GM10248 (cell line): ENCODE results near the gene PBXIP1.

Experiments used
- CTCF ChIA-PET: fragments of 300-600 bp; sonication (Branson Sonifier 250); formaldehyde crosslinking; extraction: SDS; loops from one replicate; lab custom pipeline; 2021; ENCODE audit warnings: antibody characterized with exemption; lab: Yijun Ruan, JAX
- POLR2A ChIA-PET: fragments of 350-650 bp; sonication (Branson Sonifier 250); formaldehyde crosslinking; extraction: SDS; loops from one replicate; lab custom pipeline; 2020; ENCODE audit warnings: antibody characterized with exemption; lab: Yijun Ruan, JAX
- DNase-seq: peaks from one replicate; pipeline ENCODE4 v3.0.0; 2012; ENCODE audit errors: extremely low spot score
- TF ChIP-seq, protein P1 (sequence below): IDR thresholded peaks from 2 replicates; pipeline ENCODE4 v1.5.1; 2012; ENCODE audit warnings: mild to moderate bottlenecking, low read depth; ENCODE audit errors: extremely low read depth, missing control alignments, control extremely low read depth

The PBXIP1 gene

DNA sequence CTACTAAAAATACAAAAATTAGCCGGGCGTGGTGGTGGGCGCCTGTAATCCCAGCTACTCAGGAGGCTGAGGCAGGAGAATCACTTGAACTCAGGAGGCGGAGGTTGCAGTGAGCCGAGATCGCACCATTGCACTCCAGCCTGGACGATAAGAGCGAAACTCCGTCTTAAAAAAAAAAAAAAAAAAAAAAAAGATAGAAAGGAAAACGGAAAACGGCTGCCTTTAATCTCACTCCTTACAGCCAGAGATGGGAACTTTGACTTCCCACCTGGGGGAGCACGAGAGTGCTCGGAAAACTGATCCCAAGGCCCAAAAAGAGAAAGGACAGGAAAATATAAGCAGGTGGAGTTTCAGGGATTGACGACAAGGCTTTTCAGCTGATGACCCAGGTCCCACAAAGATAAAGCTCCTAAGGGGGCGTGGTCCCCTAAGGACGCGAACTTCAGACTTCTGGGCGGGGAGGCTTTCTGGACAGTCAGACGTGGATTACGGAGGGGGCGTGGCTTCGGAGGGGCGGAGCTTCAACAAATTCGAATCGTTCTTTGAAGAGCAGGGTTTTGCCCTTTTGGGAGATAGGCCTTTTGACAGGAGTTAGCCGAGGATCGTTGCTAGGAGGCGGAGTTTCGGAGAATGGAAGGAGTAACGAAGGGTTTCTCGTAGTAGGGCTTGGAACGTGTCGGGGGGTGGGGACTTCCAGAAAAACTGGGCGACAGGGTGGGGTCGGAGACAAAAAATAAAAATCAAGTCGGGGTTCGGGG, 17.6 kb upstream of the PBXIP1 start:
- ChIA-PET CTCF (interaction anchor here (0.7 to 5.3 kb wide), 13 partner anchors 9 to 112 kb away, joined by 3 to 51 read pairs (median 4); partner anchors contain the start of genes ADAM15 and PYGO2), POLR2A (interaction anchor here (0.7 to 2.4 kb wide), 9 partner anchors 10 to 1339 kb away, joined by 3 to 11 read pairs (median 7); partner anchors contain the start of genes CHTOP, FLAD1, KCNN3 and PBXIP1)
- DNase-seq: peak; percentile 88
- TF ChIP-seq, protein P1, sequence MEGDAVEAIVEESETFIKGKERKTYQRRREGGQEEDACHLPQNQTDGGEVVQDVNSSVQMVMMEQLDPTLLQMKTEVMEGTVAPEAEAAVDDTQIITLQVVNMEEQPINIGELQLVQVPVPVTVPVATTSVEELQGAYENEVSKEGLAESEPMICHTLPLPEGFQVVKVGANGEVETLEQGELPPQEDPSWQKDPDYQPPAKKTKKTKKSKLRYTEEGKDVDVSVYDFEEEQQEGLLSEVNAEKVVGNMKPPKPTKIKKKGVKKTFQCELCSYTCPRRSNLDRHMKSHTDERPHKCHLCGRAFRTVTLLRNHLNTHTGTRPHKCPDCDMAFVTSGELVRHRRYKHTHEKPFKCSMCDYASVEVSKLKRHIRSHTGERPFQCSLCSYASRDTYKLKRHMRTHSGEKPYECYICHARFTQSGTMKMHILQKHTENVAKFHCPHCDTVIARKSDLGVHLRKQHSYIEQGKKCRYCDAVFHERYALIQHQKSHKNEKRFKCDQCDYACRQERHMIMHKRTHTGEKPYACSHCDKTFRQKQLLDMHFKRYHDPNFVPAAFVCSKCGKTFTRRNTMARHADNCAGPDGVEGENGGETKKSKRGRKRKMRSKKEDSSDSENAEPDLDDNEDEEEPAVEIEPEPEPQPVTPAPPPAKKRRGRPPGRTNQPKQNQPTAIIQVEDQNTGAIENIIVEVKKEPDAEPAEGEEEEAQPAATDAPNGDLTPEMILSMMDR: no peak

DNA sequence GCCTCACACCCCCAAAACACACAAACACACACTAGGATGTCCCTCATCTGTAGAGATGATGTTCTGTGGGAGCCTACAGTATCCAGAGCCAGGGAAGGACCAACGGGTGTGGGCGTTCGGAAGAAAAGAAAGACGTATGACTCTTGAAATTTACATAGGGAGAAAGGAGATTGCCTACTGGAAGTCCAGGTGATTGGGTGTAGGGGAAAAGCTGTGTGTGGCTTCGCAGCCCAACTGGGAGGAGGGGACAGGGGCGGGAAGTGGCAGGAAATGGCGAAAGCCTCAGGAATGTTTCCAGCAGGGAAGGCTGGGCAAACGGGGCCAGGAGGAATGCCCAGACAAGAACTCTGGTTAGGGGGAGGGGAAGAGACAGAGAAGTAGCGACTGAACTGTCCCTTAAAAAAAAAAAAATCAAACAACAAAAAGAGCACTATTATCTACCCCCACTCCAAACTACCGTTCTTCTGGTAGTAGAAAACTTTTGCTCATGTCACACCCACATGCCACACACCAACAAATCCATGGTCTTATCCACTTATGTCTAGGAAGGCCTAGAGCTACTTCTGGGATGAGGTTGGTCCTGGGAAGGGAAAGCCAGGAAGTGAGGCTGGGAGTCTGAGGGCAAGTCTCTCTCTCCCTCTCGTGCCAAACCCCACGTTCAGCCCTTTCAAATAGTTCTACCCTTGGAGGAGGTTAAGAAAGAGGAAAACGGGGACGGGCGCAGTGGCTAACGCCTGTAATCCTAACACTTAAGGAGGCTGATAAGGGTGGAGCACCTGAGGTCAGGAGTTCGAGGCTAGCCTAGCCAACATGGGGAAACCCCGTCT, 16.8 kb upstream of the PBXIP1 start:
- DNase-seq: no peak
- POLR2A ChIA-PET: interaction anchor here (0.7 to 2.4 kb wide), 4 partner anchors 11 to 33 kb away, joined by 3 to 6 read pairs (median 4); partner anchors contain the start of gene PYGO2
- TF ChIP-seq, protein P1: no peak
- CTCF ChIA-PET: interaction anchor here (1.0 to 5.3 kb wide), 10 partner anchors 8 to 112 kb away, joined by 3 to 51 read pairs (median 6); partner anchors contain the start of genes ADAM15 and PYGO2

DNA sequence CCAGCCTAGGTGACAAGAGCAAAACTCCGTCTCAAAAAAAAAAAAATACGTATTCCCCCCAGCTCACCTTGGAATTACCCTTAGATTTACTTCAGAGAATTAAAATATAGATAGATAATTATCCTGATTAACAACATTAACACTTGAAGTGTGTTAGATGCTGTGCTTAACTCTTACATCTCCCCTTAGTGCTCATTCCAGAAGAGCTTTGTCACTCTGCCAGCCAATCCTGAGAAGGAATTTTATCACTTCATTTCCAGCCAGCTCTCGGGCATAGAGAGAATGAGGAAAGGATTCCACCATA, 16.3 kb upstream of the PBXIP1 start:
- ChIA-PET CTCF (interaction anchor here (1.9 to 5.3 kb wide), 4 partner anchors 11 to 79 kb away, joined by 4 to 51 read pairs (median 8); partner anchors contain the start of genes ADAM15 and PYGO2), POLR2A (interaction anchor here (0.9 to 2.3 kb wide), 2 partner anchors 11 to 20 kb away, joined by 3 to 6 read pairs; partner anchors contain the start of gene PYGO2)
- DNase-seq: no peak
- TF ChIP-seq, protein P1: no peak

DNA sequence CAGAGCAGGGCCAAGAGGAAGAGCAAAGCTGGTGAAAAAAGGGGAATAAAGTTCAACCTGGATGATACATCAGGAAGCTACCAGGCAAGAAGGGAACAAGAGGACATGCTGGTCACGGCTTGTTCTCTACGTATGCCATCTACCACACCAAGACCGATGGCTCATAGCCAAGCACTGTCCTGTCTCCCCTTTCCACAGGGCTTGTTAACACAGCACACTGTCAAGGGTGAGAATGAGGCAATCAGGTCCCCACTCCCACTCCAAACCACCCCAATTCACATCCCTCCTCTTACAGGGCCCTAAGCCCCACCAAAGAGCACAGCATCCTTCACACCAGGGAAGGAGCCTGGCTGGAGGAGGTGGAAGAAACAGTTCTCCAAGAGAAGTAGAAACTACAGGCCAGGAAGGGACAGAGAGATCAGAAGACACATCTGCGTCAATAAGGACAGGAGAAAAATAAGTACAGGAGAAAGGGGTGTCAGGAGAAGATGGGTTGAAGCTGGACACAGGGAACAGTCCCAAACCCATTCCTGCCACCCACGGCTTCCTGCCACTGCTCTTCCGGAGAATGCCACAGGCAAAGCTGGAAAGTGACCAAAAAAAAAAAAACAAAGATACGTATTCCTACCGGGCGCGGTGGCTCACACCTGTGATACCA, 15.6 kb upstream of the PBXIP1 start:
- CTCF ChIA-PET: interaction anchor here (1.1 to 5.3 kb wide), 8 partner anchors 10 to 412 kb away, joined by 3 to 51 read pairs (median 6); partner anchors contain the start of genes ADAM15, PBXIP1 and PYGO2
- POLR2A ChIA-PET: interaction anchor here (1.3 to 2.3 kb wide), 3 partner anchors 10 to 28 kb away, joined by 4 to 6 read pairs (median 4); partner anchors contain the start of gene PYGO2

DNA sequence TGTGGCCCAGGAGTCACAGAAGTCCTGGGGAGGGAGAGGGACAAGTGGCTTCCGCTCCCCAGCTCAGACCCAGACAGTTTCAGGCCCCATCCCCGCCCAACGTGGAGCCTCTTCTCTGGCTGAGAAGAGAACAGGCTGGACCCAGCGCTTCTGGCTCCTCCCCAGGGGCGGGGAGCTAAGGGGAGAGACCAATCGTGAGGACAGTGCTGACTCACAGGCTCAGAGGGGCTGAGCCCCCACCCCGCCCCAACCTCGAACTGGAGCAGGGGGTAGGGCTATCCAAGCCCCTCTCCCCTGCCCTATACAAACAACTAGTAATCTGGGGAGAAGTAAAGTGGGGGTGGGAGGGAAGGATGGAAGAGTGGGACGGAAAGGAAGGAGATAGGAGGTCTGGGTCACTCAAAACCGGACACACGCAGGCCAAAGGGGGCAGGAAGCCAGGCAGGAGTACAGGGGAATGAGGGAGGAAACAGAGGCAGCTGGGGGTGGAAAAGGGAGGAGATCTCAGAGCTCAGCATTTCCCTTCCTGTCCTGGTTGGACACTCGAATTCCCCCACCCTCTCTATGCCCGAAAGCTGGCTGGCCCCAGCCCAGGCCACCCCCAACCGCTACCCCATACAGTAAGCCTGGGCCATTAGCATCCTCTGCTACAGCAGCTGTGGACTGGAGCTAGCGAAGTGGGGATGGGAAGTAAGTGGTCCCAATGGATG, 14.9 kb upstream of the PBXIP1 start, which contains the start of gene SHC1:
Gene SHC1, minus strand, starts transcription at position 117 of the 710 bp plus-strand sequence. CDS start 221 bp downstream, outside the sequence.
- DNase-seq: peak; percentile 84
- CTCF ChIA-PET: interaction anchor here (0.6 to 5.3 kb wide), 15 partner anchors 9 to 411 kb away, joined by 3 to 51 read pairs (median 4); partner anchors contain the start of genes ADAM15, PBXIP1 and PYGO2

More for the DNA sequence above, 15.6 kb upstream of the PBXIP1 start:
- DNase-seq: no peak
- TF ChIP-seq, protein P1: no peak

More for the DNA sequence above, 14.9 kb upstream of the PBXIP1 start, which contains the start of gene SHC1:
- TF ChIP-seq, protein P1: no peak
- POLR2A ChIA-PET: interaction anchor here (0.6 to 2.3 kb wide), 4 partner anchors 9 to 164 kb away, joined by 3 to 6 read pairs (median 4); partner anchors contain the start of gene PYGO2
